Neural cell (in vitro differentiated cells): Measurements from ENCODE around the gene SYNC. TPM values are rescaled to one million over a fixed set of nuclear protein-coding genes. Genes with fewer than 3 reads are reported as not detected.

Experiments used
- H2AFZ ChIP-seq: fragments of 200-600, 300-800 bp; sonication (generic), shearing (Covaris generic); 2 replicates; pipeline ENCODE4 v1.6.0; 2014; ENCODE audit warnings: low read depth, mild to moderate bottlenecking, antibody characterized with exemption, low read length, moderate library complexity
- H3F3A ChIP-seq: fragments of 200-600 bp; shearing (Covaris generic); 2 replicates; pipeline ENCODE4 v1.6.1; 2016; ENCODE audit warnings: mild to moderate bottlenecking, moderate library complexity, mixed read lengths, antibody characterized with exemption, low read length; ENCODE audit not compliant: insufficient read depth, poor library complexity, severe bottlenecking
- H3K27ac ChIP-seq: fragments of 200-600, 300-800 bp; sonication (generic), shearing (Covaris generic); 2 replicates; pipeline ENCODE4 v1.5.1; 2014; ENCODE audit warnings: mild to moderate bottlenecking, low read length, moderate library complexity
- H3K27me3 ChIP-seq: fragments of 300-800, 200-600 bp; sonication (generic), shearing (Covaris generic); 2 replicates; pipeline ENCODE4 v1.6.0; 2014; ENCODE audit warnings: mild to moderate bottlenecking, low read depth, low read length, moderate library complexity; ENCODE audit not compliant: insufficient read depth
- H3K36me3 ChIP-seq: fragments of 300-800, 200-600 bp; sonication (generic), shearing (Covaris generic); 2 replicates; pipeline ENCODE4 v1.5.1; 2014; ENCODE audit warnings: mild to moderate bottlenecking, antibody characterized with exemption, low read length, moderate library complexity; ENCODE audit not compliant: insufficient read depth
- H3K4me2 ChIP-seq: fragments of 300-800, 200-600 bp; sonication (generic), shearing (Covaris generic); 2 replicates; pipeline ENCODE4 v1.6.0; 2014; ENCODE audit warnings: mild to moderate bottlenecking, low read length
- H3K4me3 ChIP-seq: fragments of 300-800, 200-600 bp; sonication (generic), shearing (Covaris generic); 2 replicates; pipeline ENCODE4 v1.5.1; 2014; ENCODE audit warnings: mild to moderate bottlenecking, low read length, moderate library complexity
- H3K79me2 ChIP-seq: fragments of 200-600 bp; shearing (Covaris generic); replicated peaks from 2 replicates; pipeline ENCODE4 v1.6.0; 2014; ENCODE audit warnings: mild to moderate bottlenecking, low read length, moderate library complexity; ENCODE audit not compliant: insufficient read depth
- H3K9ac ChIP-seq: fragments of 300-800, 200-600 bp; sonication (generic), shearing (Covaris generic); 2 replicates; pipeline ENCODE4 v1.6.1; 2016; ENCODE audit warnings: mild to moderate bottlenecking, low read length, mixed read lengths
- H3K9me2 ChIP-seq: fragments of 200-600 bp; shearing (Covaris generic); 2 replicates; pipeline ENCODE4 v1.6.1; 2016; ENCODE audit warnings: mild to moderate bottlenecking, low read length, mixed read lengths; ENCODE audit not compliant: insufficient read depth
- H3K9me3 ChIP-seq: fragments of 200-600, 300-800 bp; sonication (generic), shearing (Covaris generic); 2 replicates; pipeline ENCODE4 v1.6.1; 2016; ENCODE audit warnings: mild to moderate bottlenecking, mixed run types, low read length, moderate library complexity, mixed read lengths
- H4K20me1 ChIP-seq: fragments of 200-600 bp; shearing (Covaris generic); 2 replicates; pipeline ENCODE4 v1.6.1; 2016; ENCODE audit warnings: mild to moderate bottlenecking, mixed run types; ENCODE audit not compliant: insufficient read depth
- EP300 ChIP-seq: fragments of 450-650 bp; conservative IDR thresholded peaks from 2 replicates; pipeline ENCODE4 v1.6.1; 2014; ENCODE audit warnings: antibody characterized with exemption, mild to moderate bottlenecking, moderate library complexity; ENCODE audit not compliant: poor library complexity, severe bottlenecking
- POLR2AphosphoS5 ChIP-seq: IDR thresholded peaks from 2 replicates; pipeline ENCODE4 v1.6.1; 2012
- RAD21 ChIP-seq: fragments of 450-650 bp; conservative IDR thresholded peaks from 2 replicates; pipeline ENCODE4 v1.6.1; 2014; ENCODE audit warnings: antibody characterized with exemption, mild to moderate bottlenecking, moderate library complexity
- polyA plus RNA-seq: library from polyadenylated mRNA; depleted of rRNA; stranded (reverse); fragments of >200 nt; gene quantifications from 2 replicates; pipeline ENCODE4 v1.2.3, GENCODE V29; 2014
- TF ChIP-seq, protein P1 (sequence below): IDR thresholded peaks from 2 replicates; pipeline ENCODE4 v1.6.1; 2012; ENCODE audit warnings: borderline replicate concordance
- TF ChIP-seq, protein P2 (sequence below): fragments of 450-650 bp; IDR thresholded peaks from 2 replicates; pipeline ENCODE4 v1.5.1; 2014; ENCODE audit warnings: antibody characterized with exemption, mild to moderate bottlenecking, moderate library complexity; ENCODE audit not compliant: poor library complexity, severe bottlenecking

SYNC gene
- polyA plus RNA-seq, 1 donor from 2014 or later: not detected

DNA sequence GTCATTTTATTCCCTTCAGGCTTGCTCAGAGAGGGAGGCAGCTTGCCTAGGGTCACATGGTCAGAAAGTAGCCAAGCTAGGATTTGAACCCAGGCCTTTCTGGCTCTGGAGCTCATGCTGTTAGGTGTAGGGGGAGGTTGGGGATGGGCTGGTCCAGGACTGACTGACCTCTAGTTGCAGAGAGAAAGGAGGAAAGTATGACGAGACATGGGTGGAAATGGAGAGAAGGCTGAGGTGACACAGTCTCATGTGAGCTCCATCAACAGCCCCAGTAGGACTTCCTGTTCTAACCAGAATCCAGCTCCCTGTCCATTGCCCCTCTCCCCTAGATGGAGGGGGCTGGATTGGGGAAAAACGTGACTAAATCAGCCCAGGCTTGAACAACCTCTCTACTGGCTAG, 15.5 kb upstream of the SYNC start:
- Histone ChIP-seq H3K4me3 (no peak overlapping the region), H3K27me3 (no peaks in the 10 kb centered on the region), H3K9me3 (no peaks in the 10 kb centered on the region), H3K27ac (no peak overlapping the region), H3K9ac (no peak overlapping the region), H4K20me1 (no peaks in the 10 kb centered on the region), H3F3A (no peaks in the 10 kb centered on the region), H2AFZ (no peak overlapping the region), H3K9me2 (no peaks in the 10 kb centered on the region), H3K36me3 (no peaks in the 10 kb centered on the region), H3K79me2 (no peaks in the 10 kb centered on the region), H3K4me2 (no peak overlapping the region)
- TF ChIP-seq EP300 (no peak), POLR2AphosphoS5 (no peak), RAD21 (no peak)
- TF ChIP-seq, protein P1, sequence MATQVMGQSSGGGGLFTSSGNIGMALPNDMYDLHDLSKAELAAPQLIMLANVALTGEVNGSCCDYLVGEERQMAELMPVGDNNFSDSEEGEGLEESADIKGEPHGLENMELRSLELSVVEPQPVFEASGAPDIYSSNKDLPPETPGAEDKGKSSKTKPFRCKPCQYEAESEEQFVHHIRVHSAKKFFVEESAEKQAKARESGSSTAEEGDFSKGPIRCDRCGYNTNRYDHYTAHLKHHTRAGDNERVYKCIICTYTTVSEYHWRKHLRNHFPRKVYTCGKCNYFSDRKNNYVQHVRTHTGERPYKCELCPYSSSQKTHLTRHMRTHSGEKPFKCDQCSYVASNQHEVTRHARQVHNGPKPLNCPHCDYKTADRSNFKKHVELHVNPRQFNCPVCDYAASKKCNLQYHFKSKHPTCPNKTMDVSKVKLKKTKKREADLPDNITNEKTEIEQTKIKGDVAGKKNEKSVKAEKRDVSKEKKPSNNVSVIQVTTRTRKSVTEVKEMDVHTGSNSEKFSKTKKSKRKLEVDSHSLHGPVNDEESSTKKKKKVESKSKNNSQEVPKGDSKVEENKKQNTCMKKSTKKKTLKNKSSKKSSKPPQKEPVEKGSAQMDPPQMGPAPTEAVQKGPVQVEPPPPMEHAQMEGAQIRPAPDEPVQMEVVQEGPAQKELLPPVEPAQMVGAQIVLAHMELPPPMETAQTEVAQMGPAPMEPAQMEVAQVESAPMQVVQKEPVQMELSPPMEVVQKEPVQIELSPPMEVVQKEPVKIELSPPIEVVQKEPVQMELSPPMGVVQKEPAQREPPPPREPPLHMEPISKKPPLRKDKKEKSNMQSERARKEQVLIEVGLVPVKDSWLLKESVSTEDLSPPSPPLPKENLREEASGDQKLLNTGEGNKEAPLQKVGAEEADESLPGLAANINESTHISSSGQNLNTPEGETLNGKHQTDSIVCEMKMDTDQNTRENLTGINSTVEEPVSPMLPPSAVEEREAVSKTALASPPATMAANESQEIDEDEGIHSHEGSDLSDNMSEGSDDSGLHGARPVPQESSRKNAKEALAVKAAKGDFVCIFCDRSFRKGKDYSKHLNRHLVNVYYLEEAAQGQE: no peak
- TF ChIP-seq, protein P2, sequence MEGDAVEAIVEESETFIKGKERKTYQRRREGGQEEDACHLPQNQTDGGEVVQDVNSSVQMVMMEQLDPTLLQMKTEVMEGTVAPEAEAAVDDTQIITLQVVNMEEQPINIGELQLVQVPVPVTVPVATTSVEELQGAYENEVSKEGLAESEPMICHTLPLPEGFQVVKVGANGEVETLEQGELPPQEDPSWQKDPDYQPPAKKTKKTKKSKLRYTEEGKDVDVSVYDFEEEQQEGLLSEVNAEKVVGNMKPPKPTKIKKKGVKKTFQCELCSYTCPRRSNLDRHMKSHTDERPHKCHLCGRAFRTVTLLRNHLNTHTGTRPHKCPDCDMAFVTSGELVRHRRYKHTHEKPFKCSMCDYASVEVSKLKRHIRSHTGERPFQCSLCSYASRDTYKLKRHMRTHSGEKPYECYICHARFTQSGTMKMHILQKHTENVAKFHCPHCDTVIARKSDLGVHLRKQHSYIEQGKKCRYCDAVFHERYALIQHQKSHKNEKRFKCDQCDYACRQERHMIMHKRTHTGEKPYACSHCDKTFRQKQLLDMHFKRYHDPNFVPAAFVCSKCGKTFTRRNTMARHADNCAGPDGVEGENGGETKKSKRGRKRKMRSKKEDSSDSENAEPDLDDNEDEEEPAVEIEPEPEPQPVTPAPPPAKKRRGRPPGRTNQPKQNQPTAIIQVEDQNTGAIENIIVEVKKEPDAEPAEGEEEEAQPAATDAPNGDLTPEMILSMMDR: no peak

DNA sequence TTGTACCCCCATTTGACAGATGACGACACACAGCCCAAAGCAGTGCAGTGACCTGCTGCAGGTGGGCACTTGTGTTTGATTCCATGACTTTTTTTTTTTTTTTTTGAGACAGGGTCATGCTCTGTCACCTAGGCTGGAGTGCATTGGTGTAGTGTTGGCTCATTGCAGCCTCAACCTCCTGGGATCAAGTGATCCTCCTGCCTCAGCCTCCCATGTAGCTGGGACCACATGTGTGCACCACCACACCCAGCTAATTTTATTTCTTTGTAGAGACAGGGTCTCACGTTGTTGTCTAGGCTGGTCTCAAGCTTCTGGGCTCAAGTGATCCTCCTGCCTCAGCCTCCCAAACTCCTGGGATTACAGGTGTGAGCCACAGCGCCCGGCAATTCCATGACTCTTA, 14.9 kb upstream of the SYNC start:
- Histone ChIP-seq H3K36me3 (no peaks in the 10 kb centered on the region), H4K20me1 (no peaks in the 10 kb centered on the region), H3K9me2 (no peaks in the 10 kb centered on the region), H3K9me3 (no peaks in the 10 kb centered on the region), H3F3A (no peaks in the 10 kb centered on the region), H3K4me3 (no peak overlapping the region), H3K9ac (no peak overlapping the region), H3K27ac (no peak overlapping the region), H2AFZ (no peak overlapping the region), H3K27me3 (no peaks in the 10 kb centered on the region), H3K4me2 (no peak overlapping the region), H3K79me2 (no peaks in the 10 kb centered on the region)
- TF ChIP-seq, protein P2: no peak
- TF ChIP-seq, protein P1: no peak
